HUES6 (cell line): ENCODE data around the gene AUH.

Experiments
- H3K27ac ChIP-seq: 2 replicates; pipeline ENCODE4 v1.7.0; 2013; ENCODE audit warnings: low read depth, mild to moderate bottlenecking, low read length, inconsistent platforms
- H3K27me3 ChIP-seq: 2 replicates; pipeline ENCODE4 v1.6.1; 2013; ENCODE audit warnings: low read length; ENCODE audit not compliant: control insufficient read depth, insufficient read depth
- H3K36me3 ChIP-seq: 2 replicates; pipeline ENCODE4 v1.6.1; 2013; ENCODE audit warnings: low read length; ENCODE audit not compliant: control insufficient read depth, insufficient read depth
- H3K4me1 ChIP-seq: 2 replicates; pipeline ENCODE4 v1.6.1; 2013; ENCODE audit warnings: low read length; ENCODE audit not compliant: control insufficient read depth, insufficient read depth
- H3K4me3 ChIP-seq: 2 replicates; pipeline ENCODE4 v1.5.1; 2013; ENCODE audit warnings: low read depth, low read length
- H3K9ac ChIP-seq: one replicate; pipeline ENCODE4 v1.6.1; 2013; ENCODE audit warnings: mild to moderate bottlenecking, low read length
- H3K9me3 ChIP-seq: 2 replicates; pipeline ENCODE4 v1.6.1; 2013; ENCODE audit warnings: low read depth, low read length; ENCODE audit not compliant: control insufficient read depth, insufficient read depth

AUH gene

GRCh38 chr9:91220491-91221135 is 141.1 kb downstream of the AUH start:
- Histone ChIP-seq H3K27me3 (no peaks in the 10 kb centered on the region), H3K36me3 (peaks cover 21% of the 10 kb centered on the region), H3K9me3 (no peaks in the 10 kb centered on the region), H3K9ac (no peak overlapping the region), H3K4me3 (no peak overlapping the region), H3K27ac (no peak overlapping the region), H3K4me1 (peaks cover 6% of the 10 kb centered on the region; the same call in 1 of the 2 replicates)

- Histone ChIP-seq H3K4me1 (peaks cover 6% of the 10 kb centered on the region; the same call in 1 of the 2 replicates), H3K27ac (no peak overlapping the region), H3K9ac (no peak overlapping the region), H3K9me3 (no peaks in the 10 kb centered on the region), H3K36me3 (peaks cover 21% of the 10 kb centered on the region), H3K4me3 (no peak overlapping the region), H3K27me3 (no peaks in the 10 kb centered on the region)
These were observed 141.7 kb downstream of the AUH start for GRCh38 chr9:91220021-91220420.

- peaks cover 21% of the 10 kb centered on the region for H3K36me3 ChIP-seq
- H3K27me3 ChIP-seq: no peaks in the 10 kb centered on the region
- no peak overlapping the region for H3K27ac ChIP-seq
- H3K4me3 ChIP-seq: no peak overlapping the region
- peaks cover 6% of the 10 kb centered on the region; the same call in 1 of the 2 replicates for H3K4me1 ChIP-seq
- no peak overlapping the region for H3K9ac ChIP-seq
- no peaks in the 10 kb centered on the region for H3K9me3 ChIP-seq
These were observed 142.2 kb downstream of the AUH start for GRCh38 chr9:91219557-91219956.

- Histone ChIP-seq H3K27me3 (no peaks in the 10 kb centered on the region), H3K27ac (no peak overlapping the region), H3K4me1 (peaks cover 6% of the 10 kb centered on the region; the same call in 1 of the 2 replicates), H3K36me3 (peaks cover 21% of the 10 kb centered on the region), H3K4me3 (no peak overlapping the region), H3K9me3 (no peaks in the 10 kb centered on the region), H3K9ac (no peak overlapping the region)
These were observed 144.3 kb downstream of the AUH start for GRCh38 chr9:91217388-91217787.

- no peak overlapping the region for H3K4me3 ChIP-seq
- no peaks in the 10 kb centered on the region for H3K27me3 ChIP-seq
- no peak overlapping the region for H3K9ac ChIP-seq
- no peak overlapping the region for H3K27ac ChIP-seq
- H3K9me3 ChIP-seq: 0 out of 2 replicates have a peak, but pooled peaks cover 2% of the 10 kb centered on the region
- H3K36me3 ChIP-seq: peaks cover 15% of the 10 kb centered on the region
- H3K4me1 ChIP-seq: peaks cover 6% of the 10 kb centered on the region; the same call in 1 of the 2 replicates
These were observed 146.9 kb downstream of the AUH start for GRCh38 chr9:91214867-91215266.

GRCh38 chr9:91214086-91214485 is 147.6 kb downstream of the AUH start:
- H3K9ac ChIP-seq: no peak overlapping the region
- H3K27ac ChIP-seq: no peak overlapping the region
- no peaks in the 10 kb centered on the region for H3K27me3 ChIP-seq
- H3K9me3 ChIP-seq: 0 out of 2 replicates have a peak, but pooled peaks cover 2% of the 10 kb centered on the region
- H3K4me3 ChIP-seq: no peak overlapping the region
- H3K4me1 ChIP-seq: peaks cover 6% of the 10 kb centered on the region; the same call in 1 of the 2 replicates
- H3K36me3 ChIP-seq: peaks cover 9% of the 10 kb centered on the region

GRCh38 chr9:91212596-91213243 is 149.0 kb downstream of the AUH start:
- Histone ChIP-seq H3K36me3 (peaks cover 4% of the 10 kb centered on the region; the same call in 1 of the 2 replicates), H3K9ac (no peak overlapping the region), H3K27me3 (no peaks in the 10 kb centered on the region), H3K4me1 (peaks cover 6% of the 10 kb centered on the region; the same call in 1 of the 2 replicates), H3K27ac (no peak overlapping the region), H3K9me3 (0 out of 2 replicates have a peak, but pooled peaks cover 2% of the 10 kb centered on the region), H3K4me3 (no peak overlapping the region)

- Histone ChIP-seq H3K27ac (no peak overlapping the region), H3K36me3 (no peaks in the 10 kb centered on the region; the same call in 1 of the 2 replicates), H3K4me1 (no peaks in the 10 kb centered on the region), H3K27me3 (no peaks in the 10 kb centered on the region), H3K9ac (no peak overlapping the region), H3K4me3 (no peak overlapping the region), H3K9me3 (0 out of 2 replicates have a peak, but pooled peaks cover 2% of the 10 kb centered on the region)
These were observed 149.8 kb downstream of the AUH start for GRCh38 chr9:91211919-91212318.

GRCh38 chr9:91211414-91211813 is 150.3 kb downstream of the AUH start:
- no peaks in the 10 kb centered on the region for H3K4me1 ChIP-seq
- no peaks in the 10 kb centered on the region; the same call in 1 of the 2 replicates for H3K36me3 ChIP-seq
- no peak overlapping the region for H3K9ac ChIP-seq
- no peaks in the 10 kb centered on the region for H3K27me3 ChIP-seq
- H3K9me3 ChIP-seq: 0 out of 2 replicates have a peak, but pooled peaks cover 2% of the 10 kb centered on the region
- no peak overlapping the region for H3K4me3 ChIP-seq
- no peak overlapping the region for H3K27ac ChIP-seq

- Histone ChIP-seq H3K27me3 (no peaks in the 10 kb centered on the region), H3K9ac (no peak overlapping the region), H3K9me3 (0 out of 2 replicates have a peak, but pooled peaks cover 2% of the 10 kb centered on the region), H3K4me3 (no peak overlapping the region), H3K27ac (no peak overlapping the region), H3K4me1 (no peaks in the 10 kb centered on the region), H3K36me3 (no peaks in the 10 kb centered on the region; the same call in 1 of the 2 replicates)
These were observed 151.4 kb downstream of the AUH start for GRCh38 chr9:91210318-91210717.

GRCh38 chr9:91208837-91209236 is 152.9 kb downstream of the AUH start:
- Histone ChIP-seq H3K27ac (no peak overlapping the region), H3K9me3 (0 out of 2 replicates have a peak, but pooled peaks cover 2% of the 10 kb centered on the region)

More at GRCh38 chr9:91208837-91209236, 152.9 kb downstream of the AUH start:
- no peaks in the 10 kb centered on the region; the same call in 1 of the 2 replicates for H3K36me3 ChIP-seq
- H3K4me1 ChIP-seq: no peaks in the 10 kb centered on the region
- no peak overlapping the region for H3K4me3 ChIP-seq
- no peak overlapping the region for H3K9ac ChIP-seq
- H3K27me3 ChIP-seq: no peaks in the 10 kb centered on the region
